Panc1 (cell line): ENCODE measurements around the gene ARL8A. TPM values are rescaled to one million over a fixed set of nuclear protein-coding genes. Genes with fewer than 3 reads are reported as not detected.

Experiments
- ATAC-seq: fragments of 200-7000 bp; cut with Tn5 transposase; 2 replicates; pipeline ENCODE4 v1.9.1; 2020; ENCODE audit warnings: mild to moderate bottlenecking, moderate library complexity
- BruUV-seq: library from RNA; stranded (reverse); fragments of 400-500 nt; replicated peaks from 2 replicates; lab custom pipeline; 2021; lab: Mats Ljungman, UMichigan
- CTCF ChIA-PET: fragments of 300-600 bp; sonication (Branson Sonifier 250); formaldehyde crosslinking; loops from one replicate; lab custom pipeline; 2022; ENCODE audit warnings: antibody characterized with exemption; lab: Charles Lee
- POLR2A ChIA-PET: fragments of 300-600 bp; sonication (Branson Sonifier 250); formaldehyde crosslinking; loops from one replicate; lab custom pipeline; 2022; ENCODE audit warnings: antibody characterized with exemption; lab: Charles Lee
- DNase-seq: peaks from one replicate; pipeline ENCODE4 v3.0.0-alpha.2; 2010; ENCODE audit warnings: low read depth, low spot score
- H3K27ac ChIP-seq: 2 replicates; pipeline ENCODE4 v1.5.1; 2011; ENCODE audit warnings: mild to moderate bottlenecking, low read length, inconsistent platforms
- H3K27me3 ChIP-seq: fragments of 200-500 bp; sonication (Bioruptor generic); 2 replicates; pipeline ENCODE4 v1.6.0; 2014; ENCODE audit warnings: low read length, inconsistent platforms; ENCODE audit not compliant: control insufficient read depth, insufficient read depth
- H3K36me3 ChIP-seq: fragments of 200-500 bp; sonication (Bioruptor generic); 2 replicates; pipeline ENCODE4 v1.5.1; 2014; ENCODE audit warnings: inconsistent platforms, mild to moderate bottlenecking, low read length, moderate library complexity; ENCODE audit not compliant: control insufficient read depth, insufficient read depth
- H3K4me1 ChIP-seq: 2 replicates; pipeline ENCODE4 v1.5.1; 2011; ENCODE audit warnings: inconsistent platforms, mild to moderate bottlenecking, low read length, moderate library complexity; ENCODE audit not compliant: control insufficient read depth, insufficient read depth
- H3K4me3 ChIP-seq, 2 experiments: 2 replicates each; pipeline ENCODE4 v1.5.1; 2011 to 2012; ENCODE audit warnings: low read depth in 2 of 2, low read length in 2 of 2, mild to moderate bottlenecking in 2 of 2, inconsistent platforms in 1 of 2, moderate library complexity in 1 of 2
- H3K9me3 ChIP-seq: fragments of 200-500 bp; sonication (Bioruptor generic); 2 replicates; pipeline ENCODE4 v1.5.1; 2014; ENCODE audit warnings: low read depth, mild to moderate bottlenecking, inconsistent platforms, low read length, moderate library complexity; ENCODE audit not compliant: control insufficient read depth, insufficient read depth
- POLR2AphosphoS5 ChIP-seq: IDR thresholded peaks from 2 replicates; pipeline ENCODE4 v1.6.1; 2012; ENCODE audit warnings: mild to moderate bottlenecking, low read depth, low read length, moderate library complexity
- SIN3A ChIP-seq: IDR thresholded peaks from 2 replicates; pipeline ENCODE4 v1.6.1; 2012; ENCODE audit warnings: low read depth, mild to moderate bottlenecking, low read length, moderate library complexity, borderline replicate concordance; ENCODE audit not compliant: insufficient read depth
- TCF7L2 ChIP-seq: IDR thresholded peaks from 2 replicates; pipeline ENCODE4 v1.6.1; 2011; ENCODE audit warnings: mild to moderate bottlenecking, low read depth, low read length, inconsistent platforms
- in situ Hi-C: cut with HindIII; loops from 2 replicates; pipeline ENCODE4 v1.10.0; 2016; ENCODE audit warnings: low sequenced_read_pairs, low pct_unique_long_range_greater_than_20kb
- intact Hi-C: fragments of 100-400 bp; cut with micrococcal nuclease; formaldehyde crosslinking; loops from one replicate; pipeline ENCODE4 v1.10.0; 2022; ENCODE audit not compliant: unreplicated experiment
- total RNA-seq: library from RNA; stranded (reverse); gene quantifications from one replicate; pipeline ENCODE4 v1.2.1, GENCODE V29; 2021; ENCODE audit not compliant: unreplicated experiment
- TF ChIP-seq, protein P1 (sequence below), 2 experiments: IDR thresholded peaks; 2 replicates each; pipeline ENCODE4 v1.6.1; 2011 to 2012; ENCODE audit warnings: low read depth in 2 of 2, control low read depth in 1 of 2, low read length in 1 of 2, mild to moderate bottlenecking in 1 of 2, moderate library complexity in 1 of 2; ENCODE audit not compliant: insufficient read depth in 1 of 2
- TF ChIP-seq, protein P2 (sequence below): fragments of 450-650 bp; IDR thresholded peaks from 2 replicates; pipeline ENCODE4 v1.5.1; 2017; ENCODE audit warnings: mild to moderate bottlenecking

ARL8A gene
- total RNA-seq, 1 experiment from 2014 or later, result 62.6 TPM

DNA sequence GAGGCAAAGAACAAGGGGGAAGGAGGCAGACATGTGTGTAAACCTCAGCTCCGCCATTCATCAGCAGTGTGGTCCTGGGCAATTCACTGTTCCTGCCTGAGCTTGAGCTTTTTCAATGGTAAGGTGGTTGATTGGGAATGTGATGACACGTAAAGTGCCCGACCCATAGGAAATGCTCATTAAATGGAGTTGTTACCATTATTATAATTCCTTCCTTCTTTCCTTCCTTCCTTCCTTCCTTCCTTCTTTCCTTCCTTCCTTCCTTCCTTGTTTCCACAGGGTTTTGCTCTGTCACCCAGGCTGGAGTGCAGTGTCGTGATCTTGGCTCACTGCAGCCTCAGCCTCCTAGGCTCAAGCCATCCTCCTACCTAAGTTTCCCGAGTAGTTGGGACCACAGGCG lies 17.5 kb downstream of the ARL8A start:
- Histone ChIP-seq H3K27ac (no peak overlapping the region), H3K4me3 (no peak overlapping the region), H3K9me3 (no peaks in the 10 kb centered on the region), H3K36me3 (no peaks in the 10 kb centered on the region), H3K27me3 (no peaks in the 10 kb centered on the region), H3K4me1 (peaks cover 5% of the 10 kb centered on the region)
- intact Hi-C loops, result no loop called here
- no peak for DNase-seq
- no peak for ATAC-seq
- CTCF ChIA-PET, result interaction anchor here (0.7 kb wide), 1 partner anchor 105 kb away, joined by 3 read pairs; no protein-coding TSS in a partner anchor
- in situ Hi-C loops, result no loop called here
- POLR2A ChIA-PET, result no interaction called here
- TF ChIP-seq, protein P1, sequence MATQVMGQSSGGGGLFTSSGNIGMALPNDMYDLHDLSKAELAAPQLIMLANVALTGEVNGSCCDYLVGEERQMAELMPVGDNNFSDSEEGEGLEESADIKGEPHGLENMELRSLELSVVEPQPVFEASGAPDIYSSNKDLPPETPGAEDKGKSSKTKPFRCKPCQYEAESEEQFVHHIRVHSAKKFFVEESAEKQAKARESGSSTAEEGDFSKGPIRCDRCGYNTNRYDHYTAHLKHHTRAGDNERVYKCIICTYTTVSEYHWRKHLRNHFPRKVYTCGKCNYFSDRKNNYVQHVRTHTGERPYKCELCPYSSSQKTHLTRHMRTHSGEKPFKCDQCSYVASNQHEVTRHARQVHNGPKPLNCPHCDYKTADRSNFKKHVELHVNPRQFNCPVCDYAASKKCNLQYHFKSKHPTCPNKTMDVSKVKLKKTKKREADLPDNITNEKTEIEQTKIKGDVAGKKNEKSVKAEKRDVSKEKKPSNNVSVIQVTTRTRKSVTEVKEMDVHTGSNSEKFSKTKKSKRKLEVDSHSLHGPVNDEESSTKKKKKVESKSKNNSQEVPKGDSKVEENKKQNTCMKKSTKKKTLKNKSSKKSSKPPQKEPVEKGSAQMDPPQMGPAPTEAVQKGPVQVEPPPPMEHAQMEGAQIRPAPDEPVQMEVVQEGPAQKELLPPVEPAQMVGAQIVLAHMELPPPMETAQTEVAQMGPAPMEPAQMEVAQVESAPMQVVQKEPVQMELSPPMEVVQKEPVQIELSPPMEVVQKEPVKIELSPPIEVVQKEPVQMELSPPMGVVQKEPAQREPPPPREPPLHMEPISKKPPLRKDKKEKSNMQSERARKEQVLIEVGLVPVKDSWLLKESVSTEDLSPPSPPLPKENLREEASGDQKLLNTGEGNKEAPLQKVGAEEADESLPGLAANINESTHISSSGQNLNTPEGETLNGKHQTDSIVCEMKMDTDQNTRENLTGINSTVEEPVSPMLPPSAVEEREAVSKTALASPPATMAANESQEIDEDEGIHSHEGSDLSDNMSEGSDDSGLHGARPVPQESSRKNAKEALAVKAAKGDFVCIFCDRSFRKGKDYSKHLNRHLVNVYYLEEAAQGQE (IDR thresholded peaks at IDR 0.05; ENCODE audit: insufficient read depth in 1 of 2, low read depth in 2 of 2, low read length in 1 of 2), result no peak
- TF ChIP-seq, protein P2, sequence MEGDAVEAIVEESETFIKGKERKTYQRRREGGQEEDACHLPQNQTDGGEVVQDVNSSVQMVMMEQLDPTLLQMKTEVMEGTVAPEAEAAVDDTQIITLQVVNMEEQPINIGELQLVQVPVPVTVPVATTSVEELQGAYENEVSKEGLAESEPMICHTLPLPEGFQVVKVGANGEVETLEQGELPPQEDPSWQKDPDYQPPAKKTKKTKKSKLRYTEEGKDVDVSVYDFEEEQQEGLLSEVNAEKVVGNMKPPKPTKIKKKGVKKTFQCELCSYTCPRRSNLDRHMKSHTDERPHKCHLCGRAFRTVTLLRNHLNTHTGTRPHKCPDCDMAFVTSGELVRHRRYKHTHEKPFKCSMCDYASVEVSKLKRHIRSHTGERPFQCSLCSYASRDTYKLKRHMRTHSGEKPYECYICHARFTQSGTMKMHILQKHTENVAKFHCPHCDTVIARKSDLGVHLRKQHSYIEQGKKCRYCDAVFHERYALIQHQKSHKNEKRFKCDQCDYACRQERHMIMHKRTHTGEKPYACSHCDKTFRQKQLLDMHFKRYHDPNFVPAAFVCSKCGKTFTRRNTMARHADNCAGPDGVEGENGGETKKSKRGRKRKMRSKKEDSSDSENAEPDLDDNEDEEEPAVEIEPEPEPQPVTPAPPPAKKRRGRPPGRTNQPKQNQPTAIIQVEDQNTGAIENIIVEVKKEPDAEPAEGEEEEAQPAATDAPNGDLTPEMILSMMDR, result no peak
- TF ChIP-seq TCF7L2 (no peak), POLR2AphosphoS5 (no peak), SIN3A (no peak)
- no TSS peak for BruUV-seq

DNA sequence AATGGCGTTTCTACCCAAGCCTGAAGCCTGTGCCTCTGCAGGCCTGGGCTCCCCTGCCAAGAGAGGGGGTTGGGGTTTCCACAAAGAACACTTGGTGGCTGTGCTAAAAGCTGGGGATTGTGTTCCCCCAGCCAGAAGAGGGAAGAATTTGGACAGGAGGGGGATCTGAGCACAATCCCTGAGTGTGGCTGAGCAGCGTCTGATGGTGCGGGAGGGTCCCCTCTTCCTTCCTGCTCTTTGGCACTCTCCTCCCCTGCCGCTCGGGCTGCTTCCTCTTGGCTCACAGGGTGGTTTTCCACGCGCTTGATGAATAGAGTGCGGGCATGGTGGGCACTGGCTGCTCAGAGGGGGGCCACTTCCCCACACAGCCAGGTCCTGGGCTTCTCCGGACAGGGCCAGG lies 18.1 kb downstream of the ARL8A start:
- POLR2A ChIA-PET, result no interaction called here
- in situ Hi-C loops, result no loop called here

More for the DNA sequence above, 18.1 kb downstream of the ARL8A start:
- Histone ChIP-seq H3K27me3 (no peaks in the 10 kb centered on the region), H3K36me3 (no peaks in the 10 kb centered on the region), H3K4me3 (no peak overlapping the region), H3K27ac (no peak overlapping the region), H3K9me3 (no peaks in the 10 kb centered on the region), H3K4me1 (peaks cover 10% of the 10 kb centered on the region)
- no TSS peak for BruUV-seq
- no peak for ATAC-seq
- DNase-seq, result no peak
- TF ChIP-seq SIN3A, result no peak
- TF ChIP-seq, protein P2, result no peak
- CTCF ChIA-PET, result no interaction called here
- intact Hi-C loops, result no loop called here
